GM18951 (cell line): ENCODE data around the gene PIM1.
"Not testable (repeated sequence)": the region's sequence is repeated elsewhere in the genome, so short reads cannot be mapped to it uniquely, and the experiment has no call there.

Source experiments
- POLR2A ChIP-seq: IDR thresholded peaks from 4 replicates; pipeline ENCODE4 v1.6.1; 2011; ENCODE audit warnings: mild to moderate bottlenecking; ENCODE audit not compliant: insufficient read length, insufficient read depth; ENCODE audit errors: extremely low read depth
- in situ Hi-C: fragments of 300-500 bp; cut with MboI; formaldehyde crosslinking; loops from one replicate; pipeline ENCODE4 v1.12.0; 2022; ENCODE audit warnings: low sequenced_read_pairs, mixed read lengths, inconsistent platforms; ENCODE audit not compliant: unreplicated experiment

The PIM1 gene

DNA sequence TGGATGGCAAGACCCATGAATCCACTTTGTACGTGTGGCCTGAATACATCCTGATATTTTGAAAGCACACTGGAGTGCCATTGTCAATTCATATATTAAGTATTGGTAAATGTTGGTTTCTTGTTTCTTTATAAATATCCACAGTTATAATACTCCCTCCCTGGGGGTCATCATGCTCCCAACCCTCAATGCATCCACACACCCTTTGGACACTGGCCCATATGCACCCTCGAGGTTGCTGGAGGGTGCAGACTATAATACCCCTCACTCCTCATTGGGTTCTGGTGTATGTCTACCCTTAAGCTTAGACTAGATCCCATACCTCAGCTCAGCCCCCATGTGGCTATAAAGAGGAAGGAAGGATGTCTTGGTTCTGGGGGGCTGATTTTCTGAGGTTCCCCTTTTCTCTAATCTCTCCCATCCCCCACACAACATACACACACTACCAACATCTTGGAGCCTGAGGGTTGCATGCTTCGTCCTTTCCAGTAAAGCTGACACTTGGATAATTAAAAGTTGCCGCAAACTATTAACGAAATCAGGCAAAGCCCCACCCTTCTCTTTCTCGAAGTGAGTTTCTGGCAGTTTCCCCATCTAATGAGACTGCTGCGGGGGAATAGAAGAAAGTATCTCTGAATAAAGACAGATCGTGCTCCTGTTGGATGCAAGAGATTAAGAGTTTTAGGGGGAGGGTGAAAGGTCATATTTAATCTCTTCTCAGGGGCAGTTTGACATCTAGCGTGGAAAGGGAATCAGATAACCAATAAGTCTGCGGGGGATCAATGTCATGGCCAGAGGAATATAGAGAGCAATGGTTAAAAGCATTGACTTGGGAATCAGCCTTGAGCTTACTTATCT lies 7.4 kb downstream of the PIM1 start:
- in situ Hi-C loops = no loop called here

DNA sequence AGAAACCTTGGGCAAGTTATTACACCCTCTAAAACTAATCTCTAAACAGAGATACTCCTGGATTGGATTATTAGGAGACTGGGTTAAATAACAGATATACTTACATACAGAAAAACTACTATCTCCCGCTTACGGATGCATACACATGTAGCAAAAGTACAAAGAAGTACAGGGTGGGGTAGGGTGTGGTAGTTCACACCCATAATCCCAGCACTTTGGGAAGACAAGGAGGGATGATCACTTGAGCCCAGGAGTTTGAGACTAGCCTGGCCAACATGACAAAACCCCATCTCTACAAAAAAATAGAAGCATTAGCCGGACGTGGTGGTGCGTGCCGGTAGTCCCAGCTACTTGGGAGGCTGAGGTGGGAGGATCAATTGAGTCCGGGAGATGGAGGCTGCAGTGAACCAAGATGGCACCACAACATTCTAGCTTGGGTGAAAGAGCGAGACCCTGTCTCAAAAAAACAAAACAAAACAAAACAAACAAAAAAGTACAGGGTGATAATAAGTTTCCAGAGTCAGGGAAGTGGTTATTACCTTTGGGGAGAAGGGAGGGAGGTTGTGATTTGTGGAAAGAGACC lies 8.1 kb downstream of the PIM1 start:
- in situ Hi-C loops = no loop called here
- TF ChIP-seq POLR2A = no peak

More for the DNA sequence above, 7.4 kb downstream of the PIM1 start:
- TF ChIP-seq POLR2A = no peak

DNA sequence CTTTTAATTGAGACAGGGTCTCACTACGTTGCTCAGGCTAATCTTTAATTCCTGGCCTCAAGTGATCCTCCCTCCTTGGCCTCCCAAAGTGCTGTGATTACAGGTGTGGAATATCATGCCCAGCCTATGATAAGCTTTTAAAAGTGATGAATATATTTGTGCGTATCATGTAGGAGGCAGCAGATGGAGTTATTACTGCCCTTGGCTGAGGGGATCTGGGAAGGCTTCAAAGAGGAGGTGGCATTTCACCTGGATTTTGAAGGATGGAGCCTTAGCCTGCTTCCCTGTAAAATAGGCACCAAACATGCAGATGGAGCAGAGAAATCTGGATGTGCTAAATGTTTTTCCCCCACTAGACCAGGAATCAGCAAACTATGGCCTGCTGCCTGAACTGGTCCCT lies 10.1 kb downstream of the PIM1 start:
- in situ Hi-C loops = no loop called here
- no peak for TF ChIP-seq POLR2A

DNA sequence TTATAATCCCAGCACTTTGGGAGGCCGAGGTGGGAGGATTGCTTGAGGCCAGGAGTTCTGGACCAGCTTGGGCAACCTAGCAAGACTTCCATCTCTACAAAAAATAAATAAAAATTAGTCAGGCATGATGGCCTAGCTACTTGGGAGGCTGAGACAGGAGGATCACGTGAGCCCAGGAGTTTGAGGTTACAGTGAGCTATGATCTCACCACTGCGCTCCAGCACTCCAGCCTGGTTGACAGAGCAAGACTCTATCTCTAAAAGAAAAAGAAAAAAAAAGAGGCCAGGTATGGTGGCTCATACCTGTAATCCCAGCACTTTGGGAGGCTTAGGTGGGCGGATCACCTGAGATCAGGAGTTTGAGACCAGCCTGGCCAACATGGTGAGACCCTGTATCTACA lies 10.7 kb downstream of the PIM1 start:
- in situ Hi-C loops = not testable (repeated sequence)

DNA sequence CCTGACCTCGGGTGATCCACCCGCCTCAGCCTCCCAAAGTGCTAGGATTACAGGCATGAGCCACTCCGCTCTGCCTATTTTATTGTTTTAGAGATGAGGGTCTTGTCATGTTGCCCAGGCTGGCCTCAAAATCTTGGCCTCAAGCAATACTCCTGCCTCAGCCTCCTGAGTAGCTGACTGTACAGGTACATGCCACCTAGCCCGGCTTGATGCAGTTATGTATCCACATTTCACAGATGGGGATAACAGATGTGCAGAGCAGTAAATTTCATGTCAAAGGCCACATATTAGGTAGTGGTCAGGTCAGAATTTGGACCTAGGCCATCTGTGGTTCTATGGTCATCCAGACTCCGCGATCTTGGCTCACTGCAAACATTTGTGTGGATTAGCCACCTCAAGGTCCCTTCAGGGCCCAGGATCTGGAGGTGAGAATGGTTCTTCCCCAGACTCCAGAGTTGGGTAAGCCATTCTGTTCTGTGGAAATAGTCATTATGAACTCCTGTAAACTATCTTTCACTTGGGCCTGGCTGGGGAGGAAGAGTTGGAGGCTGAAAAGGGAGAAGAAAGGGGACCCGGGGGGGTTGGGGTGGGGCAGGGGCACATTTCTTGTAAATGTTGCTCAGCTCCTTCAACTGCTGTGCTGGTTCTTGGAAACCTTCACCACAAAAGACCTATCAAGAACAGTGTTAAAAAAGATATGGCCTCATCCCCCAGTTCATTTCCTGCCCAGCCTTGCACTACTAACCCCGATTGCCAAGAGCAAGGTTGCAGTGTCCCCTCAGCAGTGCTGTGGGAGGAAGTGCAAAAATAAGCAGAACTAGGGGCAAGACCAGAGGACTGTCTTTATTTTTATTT lies 13.0 kb downstream of the PIM1 start:
- in situ Hi-C loops = no loop called here

DNA sequence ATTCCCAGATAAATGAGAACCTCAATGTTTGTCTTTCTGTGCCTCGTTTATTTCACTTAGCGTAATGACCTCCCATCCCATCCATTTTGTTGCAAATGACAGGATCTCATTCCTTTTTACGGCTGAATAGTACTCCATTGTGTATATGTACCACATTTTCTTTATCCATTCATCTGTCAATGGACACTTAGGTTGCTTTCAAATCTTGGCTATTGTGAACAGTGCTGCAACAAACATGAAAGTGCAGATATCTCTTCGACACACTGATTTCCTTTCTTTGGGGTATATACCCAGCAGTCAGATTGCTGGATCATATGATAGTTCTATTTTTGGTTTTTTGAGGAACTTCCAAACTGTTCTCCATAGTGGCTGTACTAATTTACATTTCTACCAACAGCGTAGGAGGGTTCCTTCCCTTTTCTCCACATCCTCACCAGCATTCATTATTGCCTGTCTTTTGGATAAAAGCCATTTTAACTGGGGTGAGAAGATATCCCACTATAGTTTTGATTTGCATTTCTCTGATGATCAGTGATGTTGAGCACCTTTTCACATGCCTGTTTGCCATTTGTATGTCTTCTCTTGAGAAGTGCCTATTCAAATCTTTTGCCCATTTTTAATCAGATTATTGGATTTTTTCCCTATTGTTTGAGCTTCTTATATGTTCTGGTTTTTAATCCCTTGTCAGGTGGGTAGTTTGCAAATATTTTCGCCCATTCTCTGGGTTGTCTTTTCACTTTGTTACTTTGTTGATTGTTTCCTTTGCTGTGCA lies 16.2 kb downstream of the PIM1 start:
- in situ Hi-C loops = not testable (repeated sequence)

More for the DNA sequence above, 13.0 kb downstream of the PIM1 start:
- TF ChIP-seq POLR2A = no peak

DNA sequence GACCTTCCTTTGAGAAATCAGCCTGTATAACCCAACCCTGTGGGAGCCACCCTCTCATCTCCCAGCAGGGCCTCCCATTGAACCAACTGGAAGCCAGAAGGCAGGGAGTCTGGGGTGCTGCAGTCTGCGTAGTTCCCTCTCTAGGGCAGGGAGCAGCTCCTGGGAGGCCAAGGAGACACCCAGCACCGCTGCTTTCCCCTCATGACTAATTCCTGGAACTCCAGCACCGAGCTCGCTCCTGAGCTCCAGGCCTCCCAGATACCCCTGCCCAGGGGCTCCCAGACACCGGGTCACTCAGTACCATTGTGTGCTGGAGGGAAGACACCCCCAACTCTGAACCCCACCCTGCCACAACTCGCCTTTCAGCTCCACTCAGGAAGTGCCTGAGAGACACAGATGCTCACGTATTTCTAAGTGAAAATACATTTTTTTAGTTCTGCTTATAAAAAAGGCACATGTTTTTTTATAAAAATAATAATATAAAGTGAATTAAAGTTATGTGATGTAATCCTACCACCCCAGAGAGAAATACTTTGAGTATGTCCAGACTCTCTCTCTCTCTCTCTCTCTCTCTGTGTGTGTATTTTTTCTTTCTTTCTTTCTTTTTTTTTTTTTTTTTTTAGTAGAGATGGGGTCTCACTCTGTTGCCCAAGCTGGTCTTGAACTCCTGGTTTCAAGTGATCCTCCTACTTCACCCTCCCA lies 17.5 kb downstream of the PIM1 start:
- TF ChIP-seq POLR2A = no peak

DNA sequence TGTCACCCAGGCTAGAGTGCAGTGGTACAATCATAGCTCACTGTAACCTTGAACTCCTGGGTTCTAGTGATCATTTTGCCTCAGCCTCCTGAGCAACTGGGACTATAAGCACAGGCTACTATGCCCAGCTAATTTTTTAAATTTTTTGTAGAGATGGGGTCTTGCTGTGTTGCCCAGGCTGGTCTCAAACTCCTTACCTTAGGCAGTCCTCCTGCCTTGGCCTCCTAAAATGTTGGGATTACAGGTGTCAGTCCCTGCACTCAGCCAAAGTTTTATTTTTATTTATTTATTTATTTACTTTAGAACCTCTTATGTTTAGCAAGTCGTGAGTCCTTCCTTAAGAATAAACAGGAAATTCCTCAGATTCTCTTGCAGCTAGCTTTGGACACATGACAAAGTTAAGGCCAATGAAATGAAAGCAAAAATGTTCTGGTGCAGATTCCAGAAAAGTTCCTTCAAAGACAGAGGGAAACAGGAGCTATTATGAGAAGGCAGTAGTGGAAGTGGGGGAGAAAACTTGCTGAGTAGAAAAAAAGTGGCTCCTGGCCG lies 19.1 kb downstream of the PIM1 start:
- no peak for TF ChIP-seq POLR2A
- in situ Hi-C loops = no loop called here

More for the DNA sequence above, 17.5 kb downstream of the PIM1 start:
- in situ Hi-C loops = no loop called here

DNA sequence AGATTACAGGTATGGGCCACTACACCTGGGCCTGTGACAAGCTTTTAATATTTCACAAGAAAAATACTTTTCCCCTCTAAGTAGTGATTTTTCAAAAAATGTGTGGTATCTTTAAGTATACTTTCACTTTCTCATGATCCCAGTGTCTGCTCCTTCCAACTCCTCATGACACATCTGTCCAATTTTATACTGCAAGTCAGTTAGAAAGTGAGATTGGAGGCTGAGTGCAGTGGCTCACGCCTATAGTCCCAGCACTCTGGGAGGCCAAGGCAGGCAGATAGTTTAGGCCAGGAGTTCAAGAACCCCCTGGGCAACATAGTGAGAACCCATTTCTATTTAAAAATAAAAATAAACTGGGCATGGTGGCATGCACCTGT lies 20.2 kb downstream of the PIM1 start:
- TF ChIP-seq POLR2A = no peak
- in situ Hi-C loops = no loop called here

DNA sequence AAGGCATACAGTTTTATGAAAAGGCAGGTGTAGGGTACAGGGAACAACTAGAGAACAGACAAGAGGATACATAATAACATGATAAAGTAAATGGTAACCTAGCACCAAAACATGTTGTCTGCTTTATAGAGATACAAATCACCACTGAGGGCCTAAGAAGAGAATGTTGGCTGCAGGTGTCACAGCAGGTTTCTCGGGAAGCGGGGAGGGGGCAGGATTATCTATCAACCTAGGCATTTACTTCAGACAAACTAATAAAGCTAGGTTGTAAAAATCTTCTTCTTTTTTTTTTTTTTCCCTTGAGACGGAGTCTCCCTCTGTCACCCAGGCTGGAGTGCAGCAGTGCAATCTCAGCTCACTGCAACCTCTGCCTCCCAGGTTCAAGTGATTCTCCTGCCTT lies 22.7 kb downstream of the PIM1 start:
- TF ChIP-seq POLR2A = no peak
- in situ Hi-C loops = no loop called here

DNA sequence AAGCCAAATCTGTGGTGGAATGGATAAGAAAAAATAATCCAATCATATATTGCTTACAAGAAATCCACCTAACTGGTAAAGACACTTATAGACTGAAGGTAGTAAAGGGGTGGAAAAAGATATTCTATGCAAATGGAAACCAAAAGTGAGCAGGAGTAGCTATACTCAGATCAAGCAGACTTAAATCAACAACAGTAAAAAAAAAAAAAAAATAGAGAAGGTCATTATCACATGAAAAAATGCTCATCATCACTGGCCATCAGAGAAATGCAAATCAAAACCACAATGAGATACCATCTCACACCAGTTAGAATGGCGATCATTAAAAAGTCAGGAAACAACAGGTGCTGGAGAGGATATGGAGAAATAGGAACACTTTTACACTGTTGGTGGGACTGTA lies 24.9 kb downstream of the PIM1 start:
- in situ Hi-C loops = not testable (repeated sequence)

DNA sequence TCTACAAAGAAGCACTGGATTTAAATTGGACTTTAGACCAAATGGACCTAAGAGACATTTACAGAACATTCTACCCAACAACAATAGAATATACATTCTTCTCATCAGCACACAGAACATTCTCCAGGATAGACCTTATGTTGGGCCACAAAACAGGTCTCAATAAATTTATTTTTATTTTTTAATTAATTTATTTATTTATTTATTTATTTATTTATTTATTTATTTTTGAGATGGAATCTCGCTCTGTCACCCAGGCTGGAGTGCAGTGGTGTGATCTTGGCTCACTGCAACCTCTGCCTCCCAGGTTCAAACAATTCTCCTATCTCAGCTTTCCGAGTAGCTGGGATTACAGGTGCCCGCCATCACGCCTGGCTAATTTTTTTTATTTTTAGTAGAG lies 26.5 kb downstream of the PIM1 start:
- in situ Hi-C loops = not testable (repeated sequence)

DNA sequence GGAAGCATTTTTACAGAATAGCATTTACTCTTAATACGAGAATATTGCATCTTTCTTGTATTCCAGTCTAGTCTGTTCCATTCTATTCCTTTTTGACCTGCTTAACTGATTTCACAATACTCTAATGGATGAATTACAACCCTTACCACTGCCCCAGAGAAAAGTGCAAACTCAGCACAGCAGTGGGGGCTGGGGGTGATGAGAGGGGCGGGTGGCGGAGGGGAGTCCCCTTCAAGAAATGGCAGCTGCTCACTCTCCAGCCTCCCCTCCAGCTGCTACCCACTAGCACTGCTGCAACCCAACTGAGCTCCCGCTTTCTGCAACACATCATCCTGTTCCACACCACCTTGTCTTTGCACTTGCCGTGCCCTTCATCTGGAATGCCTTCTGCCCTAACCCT lies 30.1 kb downstream of the PIM1 start:
- TF ChIP-seq POLR2A = no peak
- in situ Hi-C loops = loop anchor here (10.0 to 25.0 kb wide), 3 partner anchors 175 to 588 kb away; no protein-coding TSS in a partner anchor
